Measurements from ENCODE around the gene KRT73. TPM values are rescaled to one million over a fixed set of nuclear protein-coding genes. Genes with fewer than 3 reads are reported as not detected.
A peak's percentile ranks its signal among the peaks of the same experiment; 100 is the strongest.

The KRT73 gene
- total and polyA plus RNA-seq, 9 of the 15 experiments (the other 6 are each of a cell fraction or from before 2014, with no cell fraction given) = 0.09 to 0.18 (median 0.13) TPM; not detected in 5

DNA sequence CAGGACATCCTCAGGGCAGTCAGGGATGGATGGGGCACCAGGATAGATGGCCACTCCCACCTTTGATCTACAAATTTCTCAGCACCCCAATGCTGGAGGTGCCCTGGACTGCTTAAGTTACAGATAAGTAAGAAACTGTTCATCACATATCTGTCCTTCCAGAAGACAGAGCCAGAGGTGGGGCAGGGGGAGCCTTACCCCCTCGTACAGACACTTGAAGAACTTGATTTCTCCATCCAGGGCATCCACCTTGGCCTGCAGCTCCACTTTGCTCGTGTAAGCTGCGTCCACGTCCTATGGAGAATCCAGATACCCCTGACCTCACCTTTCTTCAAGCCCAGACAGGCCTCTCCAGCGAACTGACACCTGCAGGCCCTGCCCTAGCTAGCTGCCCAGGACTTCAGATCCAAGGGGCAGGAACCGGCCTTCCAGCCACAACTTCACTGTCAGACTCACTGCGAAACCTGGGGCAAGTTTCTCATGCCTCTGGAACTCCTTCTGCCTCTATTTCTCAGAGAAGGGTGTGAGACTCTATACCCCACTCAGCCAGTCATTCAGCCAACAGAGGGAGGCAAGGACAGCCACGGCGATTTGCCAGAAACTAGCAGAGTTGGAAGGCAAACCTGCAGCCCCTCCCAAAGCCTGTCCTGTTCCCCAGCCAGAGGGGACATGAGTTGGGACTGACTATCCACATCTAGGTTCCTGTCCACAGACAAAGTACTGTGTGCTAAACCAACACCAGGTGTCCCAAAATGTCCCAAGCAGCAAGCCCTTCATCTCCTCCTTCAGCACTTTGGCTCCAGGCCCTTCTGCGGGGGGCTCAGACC lies 3.8 kb downstream of the KRT73 start:
- H3K27ac ChIP-seq (ENCODE audit: extremely low read depth, low read depth, low read length) = no peak overlapping the region
- ATAC-seq = no peak
- WGBS (ENCODE audit: insufficient coverage, low coverage, missing lambda C conversion rate) = 14% methylated on average over 10 of the region's 10 CpGs
- TF ChIP-seq CEBPG (CRISPR knock-in tag; IDR thresholded peaks at IDR 0.05) (no peak), CEBPG (tag; conservative IDR thresholded peaks at IDR 0.05 in 1 of 2, IDR thresholded peaks at IDR 0.05 in 1 of 2) (no peak), ZBTB8A (IDR thresholded peaks at IDR 0.05; ENCODE audit: partially characterized antibody) (no peak), KAT7 (CRISPR knock-in tag; IDR thresholded peaks at IDR 0.05; ENCODE audit: borderline replicate concordance) (no peak), SETDB1 (IDR thresholded peaks at IDR 0.05; ENCODE audit: low read length) (no peak), BHLHE40 (IDR thresholded peaks at IDR 0.05; ENCODE audit: low read length) (no peak)
- TF ChIP-seq, protein P1, sequence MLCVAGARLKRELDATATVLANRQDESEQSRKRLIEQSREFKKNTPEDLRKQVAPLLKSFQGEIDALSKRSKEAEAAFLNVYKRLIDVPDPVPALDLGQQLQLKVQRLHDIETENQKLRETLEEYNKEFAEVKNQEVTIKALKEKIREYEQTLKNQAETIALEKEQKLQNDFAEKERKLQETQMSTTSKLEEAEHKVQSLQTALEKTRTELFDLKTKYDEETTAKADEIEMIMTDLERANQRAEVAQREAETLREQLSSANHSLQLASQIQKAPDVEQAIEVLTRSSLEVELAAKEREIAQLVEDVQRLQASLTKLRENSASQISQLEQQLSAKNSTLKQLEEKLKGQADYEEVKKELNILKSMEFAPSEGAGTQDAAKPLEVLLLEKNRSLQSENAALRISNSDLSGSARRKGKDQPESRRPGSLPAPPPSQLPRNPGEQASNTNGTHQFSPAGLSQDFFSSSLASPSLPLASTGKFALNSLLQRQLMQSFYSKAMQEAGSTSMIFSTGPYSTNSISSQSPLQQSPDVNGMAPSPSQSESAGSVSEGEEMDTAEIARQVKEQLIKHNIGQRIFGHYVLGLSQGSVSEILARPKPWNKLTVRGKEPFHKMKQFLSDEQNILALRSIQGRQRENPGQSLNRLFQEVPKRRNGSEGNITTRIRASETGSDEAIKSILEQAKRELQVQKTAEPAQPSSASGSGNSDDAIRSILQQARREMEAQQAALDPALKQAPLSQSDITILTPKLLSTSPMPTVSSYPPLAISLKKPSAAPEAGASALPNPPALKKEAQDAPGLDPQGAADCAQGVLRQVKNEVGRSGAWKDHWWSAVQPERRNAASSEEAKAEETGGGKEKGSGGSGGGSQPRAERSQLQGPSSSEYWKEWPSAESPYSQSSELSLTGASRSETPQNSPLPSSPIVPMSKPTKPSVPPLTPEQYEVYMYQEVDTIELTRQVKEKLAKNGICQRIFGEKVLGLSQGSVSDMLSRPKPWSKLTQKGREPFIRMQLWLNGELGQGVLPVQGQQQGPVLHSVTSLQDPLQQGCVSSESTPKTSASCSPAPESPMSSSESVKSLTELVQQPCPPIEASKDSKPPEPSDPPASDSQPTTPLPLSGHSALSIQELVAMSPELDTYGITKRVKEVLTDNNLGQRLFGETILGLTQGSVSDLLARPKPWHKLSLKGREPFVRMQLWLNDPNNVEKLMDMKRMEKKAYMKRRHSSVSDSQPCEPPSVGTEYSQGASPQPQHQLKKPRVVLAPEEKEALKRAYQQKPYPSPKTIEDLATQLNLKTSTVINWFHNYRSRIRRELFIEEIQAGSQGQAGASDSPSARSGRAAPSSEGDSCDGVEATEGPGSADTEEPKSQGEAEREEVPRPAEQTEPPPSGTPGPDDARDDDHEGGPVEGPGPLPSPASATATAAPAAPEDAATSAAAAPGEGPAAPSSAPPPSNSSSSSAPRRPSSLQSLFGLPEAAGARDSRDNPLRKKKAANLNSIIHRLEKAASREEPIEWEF (CRISPR knock-in tag; IDR thresholded peaks at IDR 0.05) = no peak
- TF ChIP-seq, protein P2, sequence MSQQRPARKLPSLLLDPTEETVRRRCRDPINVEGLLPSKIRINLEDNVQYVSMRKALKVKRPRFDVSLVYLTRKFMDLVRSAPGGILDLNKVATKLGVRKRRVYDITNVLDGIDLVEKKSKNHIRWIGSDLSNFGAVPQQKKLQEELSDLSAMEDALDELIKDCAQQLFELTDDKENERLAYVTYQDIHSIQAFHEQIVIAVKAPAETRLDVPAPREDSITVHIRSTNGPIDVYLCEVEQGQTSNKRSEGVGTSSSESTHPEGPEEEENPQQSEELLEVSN (IDR thresholded peaks at IDR 0.05; ENCODE audit: borderline replicate concordance in 1 of 2, extremely low read depth in 1 of 2, insufficient read depth in 1 of 2, insufficient read length in 1 of 2, low read depth in 1 of 2, low read length in 1 of 2, poor library complexity in 1 of 2, severe bottlenecking in 1 of 2) = no peak
- TF ChIP-seq, protein P3, sequence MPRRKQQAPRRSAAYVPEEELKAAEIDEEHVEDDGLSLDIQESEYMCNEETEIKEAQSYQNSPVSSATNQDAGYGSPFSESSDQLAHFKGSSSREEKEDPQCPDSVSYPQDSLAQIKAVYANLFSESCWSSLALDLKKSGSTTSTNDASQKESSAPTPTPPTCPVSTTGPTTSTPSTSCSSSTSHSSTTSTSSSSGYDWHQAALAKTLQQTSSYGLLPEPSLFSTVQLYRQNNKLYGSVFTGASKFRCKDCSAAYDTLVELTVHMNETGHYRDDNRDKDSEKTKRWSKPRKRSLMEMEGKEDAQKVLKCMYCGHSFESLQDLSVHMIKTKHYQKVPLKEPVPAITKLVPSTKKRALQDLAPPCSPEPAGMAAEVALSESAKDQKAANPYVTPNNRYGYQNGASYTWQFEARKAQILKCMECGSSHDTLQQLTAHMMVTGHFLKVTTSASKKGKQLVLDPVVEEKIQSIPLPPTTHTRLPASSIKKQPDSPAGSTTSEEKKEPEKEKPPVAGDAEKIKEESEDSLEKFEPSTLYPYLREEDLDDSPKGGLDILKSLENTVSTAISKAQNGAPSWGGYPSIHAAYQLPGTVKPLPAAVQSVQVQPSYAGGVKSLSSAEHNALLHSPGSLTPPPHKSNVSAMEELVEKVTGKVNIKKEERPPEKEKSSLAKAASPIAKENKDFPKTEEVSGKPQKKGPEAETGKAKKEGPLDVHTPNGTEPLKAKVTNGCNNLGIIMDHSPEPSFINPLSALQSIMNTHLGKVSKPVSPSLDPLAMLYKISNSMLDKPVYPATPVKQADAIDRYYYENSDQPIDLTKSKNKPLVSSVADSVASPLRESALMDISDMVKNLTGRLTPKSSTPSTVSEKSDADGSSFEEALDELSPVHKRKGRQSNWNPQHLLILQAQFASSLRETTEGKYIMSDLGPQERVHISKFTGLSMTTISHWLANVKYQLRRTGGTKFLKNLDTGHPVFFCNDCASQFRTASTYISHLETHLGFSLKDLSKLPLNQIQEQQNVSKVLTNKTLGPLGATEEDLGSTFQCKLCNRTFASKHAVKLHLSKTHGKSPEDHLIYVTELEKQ (CRISPR knock-in tag; IDR thresholded peaks at IDR 0.05) = no peak

More for the DNA sequence above, 3.8 kb downstream of the KRT73 start:
- no peak for DNase-seq (ENCODE audit: extremely low read depth in 1 of 4, low spot score in 3 of 4)
- no peak for FAIRE-seq
- in situ Hi-C loops (cut with MboI) = no loop called here
- Histone ChIP-seq H3K36me3 (ENCODE audit: control insufficient read depth, insufficient read depth, low read length) (no peaks in the 10 kb centered on the region), H3K9me1 (ENCODE audit: control insufficient read depth, insufficient read depth, low read length) (no peaks in the 10 kb centered on the region), H4K20me1 (replicated peaks; ENCODE audit: control insufficient read depth, insufficient read depth, low read length) (0 out of 2 replicates have a peak, but pooled peaks cover 2% of the 10 kb centered on the region), H3K9me3 (replicated peaks; ENCODE audit: control insufficient read depth, insufficient read depth, low read depth, low read length) (no peaks in the 10 kb centered on the region), H3K4me3 (no peak overlapping the region), H3K4me2 (ENCODE audit: insufficient read depth, low read length) (no peak overlapping the region), H3K79me2 (ENCODE audit: control insufficient read depth, insufficient read depth, low read length) (no peaks in the 10 kb centered on the region), H3K27me3 (ENCODE audit: control insufficient read depth in 2 of 2, insufficient read depth in 2 of 2, low read length in 2 of 2) (peaks cover 7 to 39% of the 10 kb centered on the region in 2 experiments; a peak in 4 of 5 replicates), H3K9ac (ENCODE audit: insufficient read depth in 1 of 2, low read depth in 2 of 2, low read length in 2 of 2) (0 out of 4 replicates have a peak overlapping the region, but pooled peaks of 1 of the 2 experiments have one; percentile 26), H2AFZ (ENCODE audit: low read depth, low read length) (no peak overlapping the region), H3K4me1 (replicated peaks in 1 of 2; ENCODE audit: control insufficient read depth in 2 of 2, insufficient read depth in 2 of 2, low read length in 2 of 2) (peaks cover 0 to 4% of the 10 kb centered on the region in 2 experiments; a peak in 3 of 5 replicates)
- ChIA-PET POLR2A (no interaction called here), CTCF (ENCODE audit: low intra/inter-chr PET ratio) (interaction anchor here (0.5 kb wide), 1 partner anchor 440 kb away, joined by 6 read pairs; no protein-coding TSS in a partner anchor)
- BruUV-seq (replicated peaks) = no TSS peak
- intact Hi-C loops (cut with micrococcal nuclease) = no loop called here
